Endothelial cell of umbilical vein (primary cell): ENCODE results near the gene ATP6V1F.

ENCODE experiments used
- EZH2 ChIP-seq: IDR thresholded peaks from 2 replicates; pipeline ENCODE4 v1.6.1; 2012; ENCODE audit warnings: borderline replicate concordance, low read depth, mild to moderate bottlenecking, moderate library complexity, low read length, inconsistent platforms; ENCODE audit not compliant: severe bottlenecking
- TF ChIP-seq, protein P1 (sequence below), 2 donors: IDR thresholded peaks; 1 replicate in 1 of 2; 2 replicates in 1 of 2; pipeline ENCODE4 v1.5.1; 2011; ENCODE audit warnings: low read length in 2 of 2, mild to moderate bottlenecking in 2 of 2, moderate library complexity in 2 of 2, control low read depth in 1 of 2, inconsistent platforms in 1 of 2, low read depth in 1 of 2; ENCODE audit not compliant: insufficient read depth in 1 of 2; ENCODE audit errors: extremely low read depth in 1 of 2

DNA sequence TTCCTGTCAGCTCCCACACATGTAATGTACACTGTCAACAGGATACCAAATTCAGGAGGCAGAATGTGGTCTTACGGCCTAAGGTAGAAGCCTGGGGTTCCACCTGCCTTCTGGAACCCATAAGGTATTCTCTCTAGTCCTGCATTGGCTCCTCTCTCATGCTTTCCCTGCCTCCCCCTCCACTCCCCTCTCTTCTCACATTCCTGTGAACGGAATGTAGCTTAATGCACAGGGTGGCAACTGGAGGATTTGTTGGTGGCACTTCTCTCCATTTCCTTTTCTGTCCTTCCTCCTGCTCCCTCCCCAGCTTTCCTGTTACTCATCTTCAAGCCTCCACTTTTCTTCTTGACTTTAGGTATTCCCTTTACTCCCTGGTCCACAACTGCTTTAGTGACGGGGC, 44.0 kb upstream of the ATP6V1F start:
- no peak for TF ChIP-seq EZH2
- TF ChIP-seq, protein P1, sequence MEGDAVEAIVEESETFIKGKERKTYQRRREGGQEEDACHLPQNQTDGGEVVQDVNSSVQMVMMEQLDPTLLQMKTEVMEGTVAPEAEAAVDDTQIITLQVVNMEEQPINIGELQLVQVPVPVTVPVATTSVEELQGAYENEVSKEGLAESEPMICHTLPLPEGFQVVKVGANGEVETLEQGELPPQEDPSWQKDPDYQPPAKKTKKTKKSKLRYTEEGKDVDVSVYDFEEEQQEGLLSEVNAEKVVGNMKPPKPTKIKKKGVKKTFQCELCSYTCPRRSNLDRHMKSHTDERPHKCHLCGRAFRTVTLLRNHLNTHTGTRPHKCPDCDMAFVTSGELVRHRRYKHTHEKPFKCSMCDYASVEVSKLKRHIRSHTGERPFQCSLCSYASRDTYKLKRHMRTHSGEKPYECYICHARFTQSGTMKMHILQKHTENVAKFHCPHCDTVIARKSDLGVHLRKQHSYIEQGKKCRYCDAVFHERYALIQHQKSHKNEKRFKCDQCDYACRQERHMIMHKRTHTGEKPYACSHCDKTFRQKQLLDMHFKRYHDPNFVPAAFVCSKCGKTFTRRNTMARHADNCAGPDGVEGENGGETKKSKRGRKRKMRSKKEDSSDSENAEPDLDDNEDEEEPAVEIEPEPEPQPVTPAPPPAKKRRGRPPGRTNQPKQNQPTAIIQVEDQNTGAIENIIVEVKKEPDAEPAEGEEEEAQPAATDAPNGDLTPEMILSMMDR (IDR thresholded peaks at IDR 0.05; ENCODE audit: extremely low read depth in 1 of 2, insufficient read depth in 1 of 2, low read depth in 1 of 2, low read length in 2 of 2) = no peak
